RCC 7860 (cell line): Measurements from ENCODE around the gene AGPAT4.

ENCODE experiments used
- DNase-seq: peaks from one replicate; pipeline ENCODE4 v3.0.0-alpha.2; 2015; ENCODE audit warnings: low spot score
- FAIRE-seq: peaks from 2 replicates; lab custom pipeline; 2012; peaks lifted over from hg19 to GRCh38; lab: Jason Lieb, UNC

AGPAT4 gene

DNA sequence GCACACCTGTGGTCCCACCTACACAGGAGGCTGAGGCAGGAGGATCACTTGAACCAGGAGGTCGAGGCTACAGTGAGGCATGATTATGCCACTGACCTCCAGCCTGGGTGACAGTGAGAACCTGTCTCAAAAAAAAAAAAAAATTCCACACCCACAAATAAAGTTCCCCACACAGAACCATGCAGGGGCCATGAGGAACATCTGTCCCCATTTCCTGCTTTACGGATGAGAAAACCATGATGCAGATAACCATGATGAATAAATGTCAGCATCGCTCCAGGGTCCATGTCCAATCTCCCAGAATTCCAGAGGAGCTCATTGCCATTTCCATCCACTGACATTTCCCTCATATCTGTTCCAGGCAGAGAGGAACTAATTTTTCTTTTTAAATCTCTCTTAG is 16.9 kb upstream of the AGPAT4 start:
- no peak for FAIRE-seq
- DNase-seq: no peak

DNA sequence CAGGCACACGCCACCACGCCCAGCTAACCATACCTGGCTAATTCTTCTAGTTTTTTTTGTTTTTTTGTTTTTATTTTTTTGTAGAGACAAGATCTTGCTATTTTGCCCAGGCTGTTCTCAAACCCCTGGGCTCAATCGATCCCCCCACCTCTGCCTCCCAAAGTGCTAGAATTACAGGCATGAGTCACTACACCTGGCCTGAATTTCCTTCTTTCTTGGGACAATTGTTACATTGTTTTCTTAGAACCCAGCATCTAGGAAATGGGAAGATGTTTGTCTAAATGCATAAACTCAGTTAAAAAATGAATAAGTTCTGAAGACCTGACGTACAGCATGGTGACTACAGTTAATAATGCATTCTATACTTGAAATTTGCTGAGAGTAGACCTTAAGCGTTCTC is 10.8 kb upstream of the AGPAT4 start:
- no peak for FAIRE-seq
- no peak for DNase-seq

DNA sequence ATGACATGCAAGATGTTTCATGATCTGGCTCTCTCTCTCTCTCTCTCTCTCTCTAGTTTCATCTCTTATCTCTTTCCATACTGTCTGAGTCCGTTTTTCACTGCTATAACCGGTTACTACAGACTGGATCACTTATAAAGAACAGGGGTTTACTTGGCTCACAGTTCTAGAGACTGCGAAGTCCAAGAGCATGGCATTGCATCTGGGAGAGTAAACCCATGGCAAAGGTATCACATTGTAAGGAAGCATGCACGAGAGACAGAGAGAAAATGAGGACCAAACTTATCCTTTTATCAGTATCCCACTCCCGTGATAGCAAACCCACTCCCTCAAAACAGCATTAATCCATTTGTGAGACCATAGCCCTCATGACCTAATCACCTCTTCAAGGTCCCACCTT is 7.2 kb upstream of the AGPAT4 start:
- FAIRE-seq (no peak), DNase-seq (no peak)

DNA sequence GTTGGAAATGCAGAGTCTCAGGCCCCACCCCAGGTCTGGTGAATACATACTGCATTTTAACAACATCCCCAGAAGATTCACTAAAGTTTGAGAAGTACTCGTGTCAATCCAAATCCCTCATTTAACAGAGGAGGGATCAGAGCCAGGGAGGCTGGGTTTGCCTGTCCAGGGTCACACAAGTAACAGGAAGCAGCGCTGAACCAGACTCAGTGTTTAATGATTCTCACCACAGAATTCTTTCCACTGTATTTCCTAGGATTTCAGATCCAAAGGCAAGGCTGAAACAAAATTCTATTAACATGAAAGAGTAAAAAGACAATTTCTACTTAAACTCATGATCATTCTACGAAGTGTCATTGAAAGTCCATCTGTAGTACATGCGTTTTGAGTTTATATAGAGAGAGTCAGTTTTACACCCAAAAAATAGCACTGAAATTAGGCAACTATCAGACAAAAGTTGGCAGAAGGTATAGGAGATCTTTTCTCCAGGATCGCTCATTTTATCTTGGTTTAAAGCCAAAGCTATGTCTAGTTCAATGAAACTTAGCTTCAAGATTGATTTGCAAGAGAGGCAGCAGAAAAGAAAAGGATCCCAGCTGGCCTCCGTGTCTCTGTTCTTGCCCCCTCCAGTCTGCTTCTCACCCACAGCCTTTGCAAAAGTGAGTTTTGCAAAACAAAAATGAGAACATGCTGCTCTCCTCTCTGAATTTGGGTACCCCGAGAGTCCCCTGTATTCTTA is 6.0 kb upstream of the AGPAT4 start:
- DNase-seq (no peak), FAIRE-seq (no peak)

GRCh38 chr6:161276605-161277155 is 2.8 kb upstream of the AGPAT4 start:
- FAIRE-seq: no peak

DNA sequence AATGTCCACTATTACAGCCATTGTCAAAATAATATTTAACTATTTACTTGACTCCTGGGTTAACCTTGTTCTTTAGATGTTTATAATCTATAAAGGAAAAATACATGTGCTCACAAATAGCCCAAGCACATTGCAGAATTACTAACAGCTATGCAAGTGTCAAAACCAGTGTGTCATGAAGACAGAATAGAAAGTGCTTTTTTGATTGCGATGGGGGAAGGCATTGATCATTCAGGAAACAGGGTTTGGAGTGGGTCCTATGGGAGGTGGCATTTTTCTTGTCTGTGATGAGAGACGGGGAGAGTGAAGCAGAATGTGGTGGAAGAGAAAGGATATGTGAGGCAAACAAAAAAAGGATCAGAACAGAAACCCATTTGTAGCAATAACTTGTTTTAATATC is 1.0 kb upstream of the AGPAT4 start:
- FAIRE-seq: no peak
- DNase-seq: no peak

More at GRCh38 chr6:161276605-161277155, 2.8 kb upstream of the AGPAT4 start:
- no peak for DNase-seq

GRCh38 chr6:161274488-161274858 is 612 bp upstream of the AGPAT4 start:
- DNase-seq (no peak), FAIRE-seq (no peak)

- peak; percentile 35 for DNase-seq
- FAIRE-seq: no peak
These were observed 548 bp downstream of the AGPAT4 start for GRCh38 chr6:161273274-161273751.

DNA sequence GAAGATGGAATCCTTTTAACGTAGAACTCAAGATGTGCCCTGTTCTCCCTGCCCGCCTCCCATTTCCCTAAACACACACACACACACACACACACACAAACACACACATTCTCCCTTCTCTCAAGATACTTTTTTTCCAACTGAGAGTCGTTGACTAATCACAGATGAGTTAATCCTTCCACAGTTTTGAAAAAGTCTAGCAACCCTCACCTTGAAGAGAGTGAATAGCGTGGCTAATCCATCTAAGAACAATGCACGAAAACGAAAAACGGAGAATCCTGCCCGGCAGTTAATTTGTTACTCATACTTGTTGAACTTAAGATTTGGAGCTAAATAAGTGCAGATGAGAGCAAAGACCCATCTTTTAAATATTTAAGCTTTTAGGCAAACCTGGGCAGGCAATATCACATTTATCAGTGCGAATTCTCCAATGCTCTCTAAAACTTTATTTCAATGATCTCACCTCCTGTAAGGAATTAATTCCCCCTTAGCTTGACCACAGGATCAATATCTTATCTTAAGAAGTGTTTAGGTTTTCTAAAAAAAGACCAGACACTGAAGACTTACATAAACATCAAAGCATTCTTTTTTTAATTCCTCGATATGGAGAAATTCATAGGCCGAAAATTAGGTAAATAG is 1.1 kb downstream of the AGPAT4 start:
- FAIRE-seq (no peak), DNase-seq (peak; percentile 14)

DNA sequence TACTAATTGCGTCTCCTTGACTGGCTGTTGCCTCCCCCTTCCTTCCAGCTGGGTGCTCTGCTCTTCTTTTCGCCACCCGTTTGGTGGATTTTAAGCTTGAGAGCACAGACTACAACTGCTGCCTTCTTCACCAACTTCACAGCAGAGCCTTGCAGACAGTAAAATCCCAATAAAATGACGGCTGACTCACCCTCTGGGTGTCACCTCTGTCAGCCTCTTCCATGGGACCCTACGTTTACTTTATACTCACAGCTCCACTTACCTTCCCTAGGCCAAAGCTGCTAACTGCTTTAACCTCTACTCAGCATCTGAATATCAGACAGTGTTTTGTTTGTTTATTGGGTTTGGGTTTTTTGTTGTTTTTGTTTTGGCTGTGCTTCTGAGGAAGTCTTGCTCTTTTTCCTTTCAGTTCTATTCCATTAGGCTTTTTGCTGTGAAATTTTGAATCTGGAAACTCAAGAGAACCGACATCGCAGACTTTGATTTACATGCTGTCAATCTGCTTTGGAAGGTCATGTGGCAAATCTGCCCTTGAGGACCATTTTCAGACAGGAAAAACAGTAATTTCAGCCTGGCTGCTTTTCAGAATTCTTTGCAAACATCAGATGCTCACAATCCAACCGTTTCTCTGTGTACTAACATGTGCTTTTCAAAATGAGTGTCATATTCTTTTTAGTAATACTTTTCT is 2.4 kb downstream of the AGPAT4 start:
- DNase-seq: no peak
- no peak for FAIRE-seq

- FAIRE-seq (no peak), DNase-seq (no peak)
These were observed 3.7 kb downstream of the AGPAT4 start for GRCh38 chr6:161270116-161270515.

DNA sequence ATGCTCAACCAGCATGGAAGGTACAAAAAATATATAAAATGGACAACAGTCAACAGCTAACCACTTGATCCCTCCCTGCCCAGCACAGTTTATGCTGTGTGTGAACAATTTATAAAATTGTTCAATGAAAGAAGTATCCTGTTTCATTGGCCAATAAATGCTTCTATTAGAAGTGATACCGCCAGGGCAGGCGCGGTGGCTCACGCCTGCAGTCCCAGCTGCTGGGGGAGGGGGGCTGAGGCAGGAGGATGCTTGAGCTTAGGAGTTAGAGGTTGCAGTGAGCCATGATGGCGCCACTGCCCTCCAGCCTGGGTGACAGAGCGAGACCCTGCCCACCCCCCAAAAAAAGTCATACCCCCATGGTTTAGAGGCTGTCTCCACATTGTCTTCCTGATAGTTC is 4.6 kb downstream of the AGPAT4 start:
- DNase-seq (no peak), FAIRE-seq (no peak)

GRCh38 chr6:161268531-161269210 is 5.2 kb downstream of the AGPAT4 start:
- no peak for DNase-seq
- FAIRE-seq: no peak

- DNase-seq: no peak
- no peak for FAIRE-seq
These were observed 7.2 kb downstream of the AGPAT4 start for GRCh38 chr6:161266513-161267230.

DNA sequence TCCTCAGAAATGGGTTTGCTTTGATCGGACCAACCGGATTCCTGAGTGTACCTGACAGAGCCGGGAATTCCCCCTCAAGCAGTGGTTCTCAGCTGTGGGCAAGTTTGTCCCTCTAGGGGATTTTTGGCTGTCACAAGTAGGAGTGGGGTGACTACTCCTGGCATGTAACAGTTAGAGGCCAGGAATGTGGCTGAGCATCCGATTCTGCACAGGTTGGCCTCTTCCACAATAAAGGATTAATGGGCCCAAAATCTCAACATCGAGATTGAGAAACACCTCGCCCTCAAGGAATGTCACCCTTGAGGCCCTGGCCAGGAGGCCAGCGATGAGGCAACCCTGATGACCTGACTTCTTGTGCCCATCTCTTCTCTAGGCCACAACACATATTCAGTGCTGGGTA is 7.9 kb downstream of the AGPAT4 start:
- FAIRE-seq (peak; percentile 15), DNase-seq (peak; percentile 85)

- FAIRE-seq (no peak), DNase-seq (no peak)
These were observed 8.3 kb downstream of the AGPAT4 start for GRCh38 chr6:161265554-161265953.

DNA sequence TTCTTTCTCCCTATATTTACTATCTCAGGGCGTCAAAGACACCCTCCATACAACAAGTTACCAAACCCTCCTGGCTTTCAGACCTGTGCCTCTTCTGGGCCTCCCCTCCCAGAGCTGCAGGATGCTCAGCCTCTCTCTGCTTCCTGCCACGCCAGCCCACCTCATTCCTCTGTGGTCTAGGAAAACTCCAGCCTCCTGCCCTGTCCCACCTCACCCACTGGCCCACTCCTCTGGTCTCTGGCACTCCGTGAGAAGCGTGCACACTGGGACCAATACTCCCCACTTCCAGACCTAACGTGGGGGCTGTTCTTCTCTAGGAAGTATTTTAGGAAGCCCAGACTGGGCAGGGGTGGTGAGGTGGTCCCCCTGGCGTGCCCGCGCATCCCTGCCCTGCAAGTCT is 9.7 kb downstream of the AGPAT4 start:
- FAIRE-seq (no peak), DNase-seq (no peak)

DNA sequence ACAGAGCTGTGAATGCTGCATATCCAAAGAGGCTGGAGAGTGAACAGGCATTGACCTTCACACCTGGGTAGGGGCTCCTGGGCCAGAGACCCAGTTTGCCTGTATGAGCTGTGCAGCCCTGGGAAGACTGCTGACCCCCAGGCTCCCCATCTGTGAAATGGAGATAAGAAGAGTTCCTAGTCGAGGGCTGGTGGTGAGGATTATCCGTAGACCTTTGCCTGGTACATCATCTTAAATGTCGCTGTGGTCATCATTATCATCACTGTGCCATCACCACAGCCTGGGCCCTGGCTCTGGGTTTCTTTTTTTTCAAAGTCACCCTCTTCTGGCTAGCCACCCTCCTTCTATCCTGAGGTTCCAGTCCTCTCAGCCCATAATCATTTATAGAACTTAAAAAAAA is 12.0 kb downstream of the AGPAT4 start:
- DNase-seq (no peak), FAIRE-seq (no peak)

DNA sequence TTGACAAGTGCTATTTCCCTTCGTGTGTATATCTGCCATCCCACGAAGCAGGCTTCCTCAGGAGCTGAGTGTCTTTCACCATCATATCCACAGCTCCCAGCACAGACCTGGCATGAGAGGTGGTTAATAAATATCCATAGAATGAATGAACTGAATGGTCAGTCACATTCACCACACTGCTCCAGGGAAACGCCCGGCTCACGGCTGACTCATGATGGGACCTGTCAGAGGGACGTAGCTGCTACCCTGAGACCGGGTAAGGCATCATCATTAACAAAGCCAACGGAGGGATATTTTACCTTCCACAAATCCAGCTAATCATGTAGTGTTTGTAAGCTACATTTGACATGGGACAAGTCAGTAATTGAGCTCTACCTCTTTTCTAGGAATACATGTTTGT is 12.5 kb downstream of the AGPAT4 start:
- peak; percentile 92 for FAIRE-seq
- peak; percentile 87 for DNase-seq

DNA sequence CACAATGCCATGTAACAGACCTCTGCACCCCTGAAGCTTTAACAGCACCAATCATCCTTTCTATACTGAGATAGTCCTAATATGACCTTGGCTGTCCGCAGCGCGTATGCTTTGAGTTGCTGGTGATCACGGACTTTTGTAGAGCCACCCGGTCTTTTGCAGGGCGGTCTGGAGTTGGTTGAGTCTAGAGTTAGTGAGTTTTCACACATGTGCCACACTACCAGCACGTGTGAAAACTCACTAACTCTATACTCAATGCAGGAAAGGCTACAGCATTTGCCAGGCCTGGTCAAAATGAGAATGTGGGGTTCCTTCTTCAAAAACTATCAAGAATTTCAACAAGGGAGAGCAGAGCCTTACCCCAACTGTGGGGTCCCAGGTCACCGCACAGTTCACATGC is 14.6 kb downstream of the AGPAT4 start:
- FAIRE-seq (no peak), DNase-seq (no peak)
